GM13976 (cell line): ENCODE measurements around the gene CDCA7.

Source experiments
- DNase-seq: peaks from one replicate; pipeline ENCODE4 v3.0.0; 2012; ENCODE audit warnings: low spot score
- CTCF ChIP-seq: IDR thresholded peaks from 2 replicates; pipeline ENCODE4 v1.5.1; 2012; ENCODE audit warnings: borderline replicate concordance, mild to moderate bottlenecking; ENCODE audit not compliant: insufficient read depth; ENCODE audit errors: extremely low read depth, missing control alignments, control extremely low read depth
- in situ Hi-C: fragments of 300-500 bp; cut with MboI; formaldehyde crosslinking; loops from one replicate; pipeline ENCODE4 v1.12.0; 2022; ENCODE audit warnings: low sequenced_read_pairs, mixed read lengths, inconsistent platforms; ENCODE audit not compliant: unreplicated experiment

Gene CDCA7

GRCh38 chr2:173399229-173399628 is 44.6 kb downstream of the CDCA7 start:
- in situ Hi-C loops = no loop called here
- no peak for TF ChIP-seq CTCF
- DNase-seq = no peak

- in situ Hi-C loops = loop anchor here (10.0 to 25.0 kb wide), 2 partner anchors 637 to 944 kb away; no protein-coding TSS in a partner anchor
- DNase-seq = no peak
- TF ChIP-seq CTCF = peak; percentile 6
These were observed 46.1 kb downstream of the CDCA7 start for GRCh38 chr2:173400760-173401159.

GRCh38 chr2:173401716-173402326 is 47.1 kb downstream of the CDCA7 start:
- in situ Hi-C loops = loop anchor here (10.0 to 25.0 kb wide), 2 partner anchors 635 to 943 kb away; no protein-coding TSS in a partner anchor
- no peak for DNase-seq
- TF ChIP-seq CTCF = no peak

- peak; percentile 69 for TF ChIP-seq CTCF
- in situ Hi-C loops = loop anchor here (10.0 to 25.0 kb wide), 2 partner anchors 635 to 942 kb away; no protein-coding TSS in a partner anchor
- DNase-seq = peak; percentile 78
These were observed 47.8 kb downstream of the CDCA7 start for GRCh38 chr2:173402405-173402974.

GRCh38 chr2:173404841-173405750 is 50.4 kb downstream of the CDCA7 start:
- no peak for TF ChIP-seq CTCF
- in situ Hi-C loops = loop anchor here (10.0 to 25.0 kb wide), 2 partner anchors 632 to 940 kb away; no protein-coding TSS in a partner anchor
- DNase-seq = no peak

- in situ Hi-C loops = loop anchor here (10.0 to 25.0 kb wide), 2 partner anchors 630 to 938 kb away; no protein-coding TSS in a partner anchor
- DNase-seq = no peak
- TF ChIP-seq CTCF = no peak
These were observed 52.5 kb downstream of the CDCA7 start for GRCh38 chr2:173407176-173407575.
